Endothelial cell of umbilical vein (primary cell): ENCODE measurements around the gene GTSF1L. TPM values are rescaled to one million over a fixed set of nuclear protein-coding genes. Genes with fewer than 3 reads are reported as not detected.

Source experiments
- BruUV-seq: library from RNA; stranded (reverse); fragments of 400-500 nt; replicated peaks from 2 replicates; lab custom pipeline; 2021; lab: Mats Ljungman, UMichigan
- CTCF ChIA-PET: fragments of 300-600, 350-600 bp; sonication (Branson Sonifier 250); formaldehyde crosslinking; loops from one replicate; lab custom pipeline; 2021; ENCODE audit warnings: antibody characterized with exemption, inconsistent platforms; lab: Charles Lee
- POLR2A ChIA-PET: fragments of 300-600, 350-600 bp; sonication (Branson Sonifier 250); formaldehyde crosslinking; loops from one replicate; lab custom pipeline; 2021; ENCODE audit warnings: antibody characterized with exemption, inconsistent platforms; lab: Charles Lee
- DNase-seq: peaks from one replicate; pipeline ENCODE4 v3.0.0-alpha.2; 2011; ENCODE audit warnings: low read depth, low spot score
- FAIRE-seq: peaks from 2 replicates; lab custom pipeline; 2011; peaks lifted over from hg19 to GRCh38; lab: Jason Lieb, UNC
- H2AFZ ChIP-seq: 2 replicates; pipeline ENCODE4 v1.6.0; 2012; ENCODE audit warnings: low read depth, low read length, control low read depth, inconsistent platforms
- H3K27ac ChIP-seq: 2 replicates; pipeline ENCODE4 v1.5.1; 2011; ENCODE audit warnings: low read depth, mild to moderate bottlenecking, control low read depth, low read length, moderate library complexity; ENCODE audit not compliant: insufficient read depth
- H3K27me3 ChIP-seq, 2 experiments: 2 replicates each; pipeline versions ENCODE4 v1.6.0 to v1.6.1; 2011; ENCODE audit warnings: low read length in 2 of 2, mixed read lengths in 1 of 2; ENCODE audit not compliant: control insufficient read depth in 2 of 2, insufficient read depth in 2 of 2
- H3K36me3 ChIP-seq, 2 experiments: 2 replicates in 1 of 2; 3 replicates in 1 of 2; pipeline ENCODE4 v1.5.1; 2011; ENCODE audit warnings: low read length in 2 of 2, mild to moderate bottlenecking in 1 of 2, moderate library complexity in 1 of 2; ENCODE audit not compliant: control insufficient read depth in 2 of 2, insufficient read depth in 2 of 2; ENCODE audit errors: extremely low read depth in 1 of 2
- H3K4me1 ChIP-seq: 3 replicates; pipeline ENCODE4 v1.5.1; 2011; ENCODE audit warnings: mild to moderate bottlenecking, low read length; ENCODE audit not compliant: control insufficient read depth, insufficient read depth; ENCODE audit errors: extremely low read depth
- H3K4me2 ChIP-seq: 2 replicates; pipeline ENCODE4 v1.6.1; 2011; ENCODE audit warnings: low read length, control low read depth, mixed read lengths; ENCODE audit not compliant: insufficient read depth
- H3K4me3 ChIP-seq, 3 experiments: fragments of 200-600 bp in 1 of 3; sonication (generic), shearing (Covaris generic) in 1 of 3; replicated peaks in 1 of 3; 2 replicates each; pipeline ENCODE4 v1.5.1; 2011 to 2016; ENCODE audit warnings: control low read depth in 3 of 3, low read length in 3 of 3, mild to moderate bottlenecking in 2 of 3, inconsistent platforms in 1 of 3, low read depth in 1 of 3, moderate library complexity in 1 of 3; ENCODE audit not compliant: insufficient read depth in 1 of 3
- H3K79me2 ChIP-seq: 2 replicates; pipeline ENCODE4 v1.6.0; 2012; ENCODE audit warnings: low read length, inconsistent platforms; ENCODE audit not compliant: control insufficient read depth, insufficient read depth
- H3K9ac ChIP-seq: replicated peaks from 2 replicates; pipeline ENCODE3; 2011; ENCODE audit warnings: low read length, control low read depth; ENCODE audit not compliant: insufficient read depth; ENCODE audit errors: extremely low read depth
- H3K9me1 ChIP-seq: replicated peaks from 3 replicates; pipeline ENCODE4 v1.6.0; 2011; ENCODE audit warnings: mild to moderate bottlenecking, low read length; ENCODE audit not compliant: control insufficient read depth, insufficient read depth; ENCODE audit errors: extremely low read depth
- H3K9me3 ChIP-seq: replicated peaks from 2 replicates; pipeline ENCODE4 v1.5.1; 2012; ENCODE audit warnings: low read length, inconsistent platforms; ENCODE audit not compliant: control insufficient read depth, insufficient read depth
- H4K20me1 ChIP-seq: replicated peaks from 2 replicates; pipeline ENCODE3; 2011; ENCODE audit warnings: mild to moderate bottlenecking, low read length; ENCODE audit not compliant: control insufficient read depth, insufficient read depth; ENCODE audit errors: extremely low read depth
- EZH2 ChIP-seq: IDR thresholded peaks from 2 replicates; pipeline ENCODE4 v1.6.1; 2012; ENCODE audit warnings: borderline replicate concordance, low read depth, mild to moderate bottlenecking, moderate library complexity, low read length, inconsistent platforms; ENCODE audit not compliant: severe bottlenecking
- FOS ChIP-seq: IDR thresholded peaks from 2 replicates; pipeline ENCODE4 v1.6.1; 2011; ENCODE audit warnings: mild to moderate bottlenecking, low read length, moderate library complexity, borderline replicate concordance; ENCODE audit not compliant: insufficient read depth
- GATA2 ChIP-seq: IDR thresholded peaks from 2 replicates; pipeline ENCODE4 v1.7.0; 2011; ENCODE audit warnings: low read depth, mild to moderate bottlenecking, moderate library complexity, mixed read lengths, low read length; ENCODE audit not compliant: insufficient read length, insufficient read depth
- JUN ChIP-seq: IDR thresholded peaks from 2 replicates; pipeline ENCODE4 v1.6.1; 2011; ENCODE audit warnings: borderline replicate concordance, low read depth; ENCODE audit not compliant: insufficient read length, insufficient read depth
- MYC ChIP-seq: IDR thresholded peaks from one replicate; pipeline ENCODE4 v1.6.1; 2011; ENCODE audit warnings: mild to moderate bottlenecking, low read depth, low read length
- POLR2A ChIP-seq: IDR thresholded peaks from 2 replicates; pipeline ENCODE4 v1.6.1; 2012; ENCODE audit warnings: low read depth, mild to moderate bottlenecking, control low read depth, low read length
- POLR2AphosphoS5 ChIP-seq: IDR thresholded peaks from 2 replicates; pipeline ENCODE4 v1.6.1; 2012; ENCODE audit warnings: low read depth, mild to moderate bottlenecking, control low read depth, low read length, moderate library complexity; ENCODE audit not compliant: insufficient read depth
- dilution Hi-C: fragments of 300-500 bp; cut with MboI; formaldehyde crosslinking; loops from one replicate; pipeline ENCODE4 v1.15.0; 2019; ENCODE audit warnings: low sequenced_read_pairs; ENCODE audit not compliant: extremely low pct_ligation_motif_present
- intact Hi-C: fragments of 100-400 bp; cut with micrococcal nuclease; formaldehyde crosslinking; loops from one replicate; pipeline ENCODE4 v1.10.0; 2022
- polyA plus RNA-seq, 4 experiments: library from polyadenylated mRNA; depleted of rRNA in 3 of 4; stranded (reverse) in 3 of 4; unstranded in 1 of 4; fragments of >200 nt; gene quantifications; 2 replicates each; pipeline versions ENCODE4 v1.2.1 to v1.2.3, GENCODE V29; 2011 to 2012; ENCODE audit warnings: missing spikeins in 1 of 4
- total RNA-seq: library from RNA; stranded (reverse); gene quantifications from 2 replicates; pipeline ENCODE4 v1.2.3, GENCODE V29; 2021
- TF ChIP-seq, protein P1 (sequence below): IDR thresholded peaks from 2 replicates; pipeline ENCODE4 v1.6.1; 2011; ENCODE audit not compliant: insufficient read depth, insufficient read length
- TF ChIP-seq, protein P2 (sequence below), 2 donors: IDR thresholded peaks; 1 replicate in 1 of 2; 2 replicates in 1 of 2; pipeline ENCODE4 v1.5.1; 2011; ENCODE audit warnings: low read length in 2 of 2, mild to moderate bottlenecking in 2 of 2, moderate library complexity in 2 of 2, control low read depth in 1 of 2, inconsistent platforms in 1 of 2, low read depth in 1 of 2; ENCODE audit not compliant: insufficient read depth in 1 of 2; ENCODE audit errors: extremely low read depth in 1 of 2

The GTSF1L gene
- total and polyA plus RNA-seq, 2 donors (not counting 3 experiments of a cell fraction or from before 2014, with no cell fraction given): not detected

DNA sequence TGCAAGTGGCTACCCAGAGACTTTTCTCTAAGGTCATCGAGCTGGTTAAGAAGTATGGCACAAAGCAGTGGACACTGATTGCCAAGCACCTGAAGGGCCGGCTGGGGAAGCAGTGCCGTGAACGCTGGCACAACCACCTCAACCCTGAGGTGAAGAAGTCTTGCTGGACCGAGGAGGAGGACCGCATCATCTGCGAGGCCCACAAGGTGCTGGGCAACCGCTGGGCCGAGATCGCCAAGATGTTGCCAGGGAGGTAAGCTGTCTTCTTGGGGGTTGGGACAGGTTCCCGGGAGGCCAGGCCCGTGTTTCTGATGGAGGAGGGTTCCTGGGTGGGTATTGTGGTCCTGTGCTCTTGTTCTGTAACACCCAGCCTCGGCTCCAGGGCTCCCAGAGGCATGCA, 40.0 kb downstream of the GTSF1L start:
- H2AFZ ChIP-seq: no peak overlapping the region
- ChIA-PET CTCF (interaction anchor here (0.8 kb wide), 1 partner anchor 148 kb away, joined by 3 read pairs; no protein-coding TSS in a partner anchor), POLR2A (no interaction called here)
- dilution Hi-C loops (no loop called here), intact Hi-C loops (no loop called here)
- H3K36me3 ChIP-seq: peaks cover 0 to 3% of the 10 kb centered on the region in 2 experiments
- FAIRE-seq (no peak), DNase-seq (no peak)
- no peaks in the 10 kb centered on the region for H3K27me3 ChIP-seq
- H3K9me1 ChIP-seq: no peaks in the 10 kb centered on the region
- H3K4me3 ChIP-seq: no peak overlapping the region
- no peak for TF ChIP-seq POLR2A
- TF ChIP-seq GATA2: no peak
- TF ChIP-seq, protein P1, sequence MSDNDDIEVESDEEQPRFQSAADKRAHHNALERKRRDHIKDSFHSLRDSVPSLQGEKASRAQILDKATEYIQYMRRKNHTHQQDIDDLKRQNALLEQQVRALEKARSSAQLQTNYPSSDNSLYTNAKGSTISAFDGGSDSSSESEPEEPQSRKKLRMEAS: no peak
- TF ChIP-seq EZH2: no peak
- TF ChIP-seq JUN: no peak
- no peak for TF ChIP-seq MYC
- TF ChIP-seq, protein P2, sequence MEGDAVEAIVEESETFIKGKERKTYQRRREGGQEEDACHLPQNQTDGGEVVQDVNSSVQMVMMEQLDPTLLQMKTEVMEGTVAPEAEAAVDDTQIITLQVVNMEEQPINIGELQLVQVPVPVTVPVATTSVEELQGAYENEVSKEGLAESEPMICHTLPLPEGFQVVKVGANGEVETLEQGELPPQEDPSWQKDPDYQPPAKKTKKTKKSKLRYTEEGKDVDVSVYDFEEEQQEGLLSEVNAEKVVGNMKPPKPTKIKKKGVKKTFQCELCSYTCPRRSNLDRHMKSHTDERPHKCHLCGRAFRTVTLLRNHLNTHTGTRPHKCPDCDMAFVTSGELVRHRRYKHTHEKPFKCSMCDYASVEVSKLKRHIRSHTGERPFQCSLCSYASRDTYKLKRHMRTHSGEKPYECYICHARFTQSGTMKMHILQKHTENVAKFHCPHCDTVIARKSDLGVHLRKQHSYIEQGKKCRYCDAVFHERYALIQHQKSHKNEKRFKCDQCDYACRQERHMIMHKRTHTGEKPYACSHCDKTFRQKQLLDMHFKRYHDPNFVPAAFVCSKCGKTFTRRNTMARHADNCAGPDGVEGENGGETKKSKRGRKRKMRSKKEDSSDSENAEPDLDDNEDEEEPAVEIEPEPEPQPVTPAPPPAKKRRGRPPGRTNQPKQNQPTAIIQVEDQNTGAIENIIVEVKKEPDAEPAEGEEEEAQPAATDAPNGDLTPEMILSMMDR (IDR thresholded peaks at IDR 0.05; ENCODE audit: extremely low read depth in 1 of 2, insufficient read depth in 1 of 2, low read depth in 1 of 2, low read length in 2 of 2): no peak
- no peak for TF ChIP-seq POLR2AphosphoS5
- no peak for TF ChIP-seq FOS
- no TSS peak for BruUV-seq
- no peaks in the 10 kb centered on the region for H3K9me3 ChIP-seq
- no peak overlapping the region for H3K4me2 ChIP-seq
- no peak overlapping the region for H3K9ac ChIP-seq
- H4K20me1 ChIP-seq: no peaks in the 10 kb centered on the region
- no peaks in the 10 kb centered on the region for H3K4me1 ChIP-seq
- no peak overlapping the region for H3K27ac ChIP-seq
- no peaks in the 10 kb centered on the region for H3K79me2 ChIP-seq
